ENCODE data around the gene C5orf63. TPM values are rescaled to one million over a fixed set of nuclear protein-coding genes. Genes with fewer than 3 reads are reported as not detected.
A peak's percentile ranks its signal among the peaks of the same experiment; 100 is the strongest.

The C5orf63 gene
- total and polyA plus RNA-seq, 9 of the 15 experiments (the other 6 are each of a cell fraction or from before 2014, with no cell fraction given) = 1.8 to 24.6 (median 6.2) TPM

- TF ChIP-seq ZBTB40 (IDR thresholded peaks at IDR 0.05) (peak; percentile 88), ZBTB40 (CRISPR knock-in tag; IDR thresholded peaks at IDR 0.05) (no peak), GABPB1 (CRISPR knock-in tag; IDR thresholded peaks at IDR 0.05) (peak; percentile 71; the same call in 1 of the 2 replicates), NFRKB (IDR thresholded peaks at IDR 0.05; ENCODE audit: low read depth) (no peak), HDAC8 (tag; IDR thresholded peaks at IDR 0.05) (no peak), SRSF9 (IDR thresholded peaks at IDR 0.05; ENCODE audit: borderline replicate concordance, low read depth, low read length) (no peak), E2F6 (IDR thresholded peaks at IDR 0.05; ENCODE audit: borderline replicate concordance in 1 of 2, extremely low read depth in 1 of 2, insufficient read depth in 1 of 2, insufficient read length in 1 of 2, low read depth in 1 of 2, low read length in 1 of 2, poor library complexity in 1 of 2, severe bottlenecking in 1 of 2) (peak; percentile 38 to 83), HMGN3 (IDR thresholded peaks at IDR 0.05; ENCODE audit: borderline replicate concordance, extremely low read depth, insufficient read length, low read depth, low read length) (no peak), ELF1 (tag; IDR thresholded peaks at IDR 0.05) (peak; percentile 87), ZZZ3 (IDR thresholded peaks at IDR 0.05) (no peak)
- TF ChIP-seq, protein P1, sequence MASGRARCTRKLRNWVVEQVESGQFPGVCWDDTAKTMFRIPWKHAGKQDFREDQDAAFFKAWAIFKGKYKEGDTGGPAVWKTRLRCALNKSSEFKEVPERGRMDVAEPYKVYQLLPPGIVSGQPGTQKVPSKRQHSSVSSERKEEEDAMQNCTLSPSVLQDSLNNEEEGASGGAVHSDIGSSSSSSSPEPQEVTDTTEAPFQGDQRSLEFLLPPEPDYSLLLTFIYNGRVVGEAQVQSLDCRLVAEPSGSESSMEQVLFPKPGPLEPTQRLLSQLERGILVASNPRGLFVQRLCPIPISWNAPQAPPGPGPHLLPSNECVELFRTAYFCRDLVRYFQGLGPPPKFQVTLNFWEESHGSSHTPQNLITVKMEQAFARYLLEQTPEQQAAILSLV (tag; IDR thresholded peaks at IDR 0.05) = no peak
Measured at GRCh38 chr5:127072861-127073846, at the start of gene C5orf63 (continued).
